SK-N-SH treated with all-trans-retinoic acid at 6 μM for 48 hours (cell line): ENCODE results near the gene MIDN.

Experiments used
- ATAC-seq: fragments of 200-7000 bp; cut with Tn5 transposase; 3 replicates; pipeline ENCODE4 v1.9.1; 2020; ENCODE audit warnings: mild to moderate bottlenecking, moderate library complexity
- ARNTL ChIP-seq: fragments of 450-650 bp; formaldehyde crosslinking; IDR thresholded peaks from 2 replicates; pipeline ENCODE4 v1.5.0; 2020; ENCODE audit warnings: low read depth, mild to moderate bottlenecking, moderate library complexity, borderline replicate concordance
- BACH2 ChIP-seq: fragments of 250-450 bp; sonication (Bioruptor Pico); IDR thresholded peaks from 2 replicates; pipeline ENCODE4 v1.9.0; 2021; ENCODE audit warnings: mild to moderate bottlenecking, borderline replicate concordance
- CREB5 ChIP-seq: fragments of 250-450 bp; sonication (Bioruptor Pico); IDR thresholded peaks from 2 replicates; pipeline ENCODE4 v1.5.1; 2020; ENCODE audit warnings: low read depth, mild to moderate bottlenecking, moderate library complexity
- CSDC2 ChIP-seq: fragments of 250-450 bp; sonication (Bioruptor Pico); IDR thresholded peaks from 2 replicates; pipeline ENCODE4 v1.5.0; 2020; ENCODE audit warnings: mild to moderate bottlenecking, moderate library complexity
- CSRNP3 ChIP-seq: fragments of 250-450 bp; sonication (Bioruptor Pico); IDR thresholded peaks from 2 replicates; pipeline ENCODE4 v1.5.1; 2021; ENCODE audit warnings: mild to moderate bottlenecking, moderate library complexity
- ESRRG ChIP-seq: fragments of 250-450 bp; sonication (Bioruptor Pico); IDR thresholded peaks from 2 replicates; pipeline ENCODE4 v1.6.1; 2021; ENCODE audit warnings: mild to moderate bottlenecking
- GLIS3 ChIP-seq: fragments of 250-450 bp; sonication (Bioruptor Pico); IDR thresholded peaks from 2 replicates; pipeline ENCODE4 v1.5.0; 2020; ENCODE audit warnings: mild to moderate bottlenecking, moderate library complexity
- ISL1 ChIP-seq: fragments of 250-450 bp; sonication (Bioruptor Pico); IDR thresholded peaks from 2 replicates; pipeline ENCODE4 v2.1.2; 2022; ENCODE audit warnings: mild to moderate bottlenecking, moderate library complexity
- PATZ1 ChIP-seq: fragments of 250-450 bp; sonication (Bioruptor Pico); IDR thresholded peaks from 2 replicates; pipeline ENCODE4 v1.8.0; 2020; ENCODE audit warnings: mild to moderate bottlenecking, moderate library complexity, borderline replicate concordance
- POU6F1 ChIP-seq: fragments of 250-450 bp; sonication (Bioruptor Pico); IDR thresholded peaks from 2 replicates; pipeline ENCODE4 v1.8.0; 2021; ENCODE audit warnings: low read depth, mild to moderate bottlenecking, moderate library complexity, borderline replicate concordance
- PPARA ChIP-seq: fragments of 250-450 bp; sonication (Bioruptor Pico); IDR thresholded peaks from 2 replicates; pipeline ENCODE4 v1.5.0; 2020; ENCODE audit warnings: mild to moderate bottlenecking, borderline replicate concordance
- SNAI2 ChIP-seq: fragments of 250-450 bp; sonication (Bioruptor Pico); IDR thresholded peaks from 2 replicates; pipeline ENCODE4 v1.5.0; 2020; ENCODE audit warnings: mild to moderate bottlenecking, moderate library complexity
- TCF4 ChIP-seq: fragments of 250-450 bp; sonication (Bioruptor Pico); IDR thresholded peaks from 2 replicates; pipeline ENCODE4 v1.8.0; 2021; ENCODE audit warnings: mild to moderate bottlenecking, moderate library complexity, borderline replicate concordance
- TOX ChIP-seq: fragments of 250-450 bp; sonication (Bioruptor Pico); IDR thresholded peaks from 2 replicates; pipeline ENCODE4 v1.8.0; 2021; ENCODE audit warnings: mild to moderate bottlenecking, moderate library complexity, borderline replicate concordance
- TSHZ2 ChIP-seq: fragments of 250-450 bp; sonication (Bioruptor Pico); IDR thresholded peaks from 2 replicates; pipeline ENCODE4 v1.5.0; 2020; ENCODE audit warnings: mild to moderate bottlenecking, moderate library complexity
- ZC3H10 ChIP-seq: fragments of 250-450 bp; sonication (Bioruptor Pico); IDR thresholded peaks from 2 replicates; pipeline ENCODE4 v1.5.1; 2021; ENCODE audit warnings: mild to moderate bottlenecking, moderate library complexity
- ZFP30 ChIP-seq: fragments of 450-650 bp; formaldehyde crosslinking; IDR thresholded peaks from 2 replicates; pipeline ENCODE4 v1.5.0; 2022; ENCODE audit warnings: mild to moderate bottlenecking, moderate library complexity
- ZNF565 ChIP-seq: fragments of 450-650 bp; formaldehyde crosslinking; conservative IDR thresholded peaks from 2 replicates; pipeline ENCODE4 v1.5.0; 2020; ENCODE audit warnings: low read depth, mild to moderate bottlenecking, moderate library complexity

MIDN gene

DNA sequence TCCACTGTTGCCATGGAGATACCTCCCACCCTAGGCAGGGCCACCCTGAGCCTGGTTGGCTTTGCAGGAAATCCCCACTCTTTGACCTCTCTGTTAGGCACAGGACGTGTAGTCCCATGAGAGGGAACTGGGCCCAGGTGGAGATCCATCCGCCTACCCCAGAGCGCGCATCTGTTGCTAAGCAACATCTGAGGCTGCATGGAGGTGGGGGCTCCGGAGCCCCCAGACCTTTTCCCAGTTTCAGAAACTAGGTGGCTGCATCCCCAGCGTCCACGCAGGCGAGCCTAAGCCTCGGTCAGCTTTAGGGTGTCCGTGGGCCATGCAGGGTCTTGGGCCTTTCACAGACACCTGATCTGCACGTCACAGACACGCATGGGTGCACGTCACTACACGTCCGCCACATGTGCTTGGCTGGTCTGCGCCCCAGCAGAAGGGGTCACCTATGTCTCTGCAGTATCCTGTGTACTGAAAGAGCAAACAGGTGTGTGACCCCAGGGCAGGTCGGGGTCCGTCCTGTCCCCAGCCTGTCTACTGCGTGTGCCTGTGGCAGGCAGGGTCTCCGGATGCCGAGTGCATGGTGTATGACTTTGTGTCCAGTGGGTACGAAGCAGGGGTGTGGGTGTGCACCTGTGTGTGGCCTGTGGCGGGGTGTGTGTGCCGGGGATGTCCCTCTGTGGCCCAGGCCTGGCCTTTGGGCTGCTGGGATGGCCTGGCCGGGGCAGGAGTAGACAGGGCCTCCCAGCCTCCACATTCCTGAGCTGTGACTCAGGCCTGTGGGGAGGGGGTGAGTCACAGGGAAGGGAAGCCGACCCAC is 16.6 kb downstream of the MIDN start:
- peak; percentile 23 for ATAC-seq
- TF ChIP-seq ZC3H10 (no peak), GLIS3 (no peak), PPARA (CRISPR knock-in tag) (no peak), SNAI2 (CRISPR knock-in tag) (no peak), CSRNP3 (CRISPR knock-in tag) (no peak), POU6F1 (CRISPR knock-in tag) (no peak), TOX (CRISPR knock-in tag) (no peak), CREB5 (CRISPR knock-in tag) (no peak)

- ATAC-seq: peak; percentile 2
- TF ChIP-seq ARNTL (CRISPR knock-in tag) (no peak), ZC3H10 (no peak), ZFP30 (CRISPR knock-in tag) (no peak), TOX (CRISPR knock-in tag) (no peak), TSHZ2 (CRISPR knock-in tag) (no peak), CSDC2 (no peak), ESRRG (CRISPR knock-in tag) (no peak), POU6F1 (CRISPR knock-in tag) (no peak)
Measured at GRCh38 chr19:1265615-1266128, 17.3 kb downstream of the MIDN start.

- ATAC-seq: peak; percentile 47
- TF ChIP-seq ARNTL (CRISPR knock-in tag) (no peak), ISL1 (no peak), TSHZ2 (CRISPR knock-in tag) (no peak), TCF4 (CRISPR knock-in tag) (peak; percentile 14; the same call in 1 of the 2 replicates), BACH2 (CRISPR knock-in tag) (no peak), POU6F1 (CRISPR knock-in tag) (no peak), SNAI2 (CRISPR knock-in tag) (no peak), ZNF565 (CRISPR knock-in tag) (no peak), PATZ1 (CRISPR knock-in tag) (peak; percentile 65; the same call in 1 of the 2 replicates)
Measured at GRCh38 chr19:1266129-1266915, 17.9 kb downstream of the MIDN start.
